BJ (cell line): ENCODE data around the gene SPATA20. TPM values are rescaled to one million over a fixed set of nuclear protein-coding genes. Genes with fewer than 3 reads are reported as not detected.

Experiments used
- CTCF ChIA-PET: fragments of 350-600 bp; formaldehyde crosslinking; extraction: SDS; loops from one replicate; lab custom pipeline; 2021; ENCODE audit warnings: antibody characterized with exemption, inconsistent platforms; lab: Yijun Ruan, JAX
- POLR2A ChIA-PET: fragments of 300-600 bp; sonication (Branson Sonifier 250); formaldehyde crosslinking; extraction: SDS; loops from one replicate; lab custom pipeline; 2021; ENCODE audit warnings: antibody characterized with exemption; lab: Charles Lee
- DNase-seq: peaks from one replicate; pipeline ENCODE4 v3.0.0-alpha.2; 2011; ENCODE audit warnings: low read depth
- H3K27me3 ChIP-seq: 2 replicates; pipeline ENCODE4 v1.6.0; 2011; ENCODE audit warnings: low read length; ENCODE audit not compliant: control insufficient read depth, insufficient read depth
- H3K36me3 ChIP-seq: 2 replicates; pipeline ENCODE4 v1.5.1; 2011; ENCODE audit warnings: low read length; ENCODE audit not compliant: control insufficient read depth, insufficient read depth
- H3K4me3 ChIP-seq: 2 replicates; pipeline ENCODE4 v1.5.1; 2011; ENCODE audit warnings: low read depth, mild to moderate bottlenecking, control low read depth, low read length
- CTCF ChIP-seq: IDR thresholded peaks from 2 replicates; pipeline ENCODE4 v1.5.1; 2011; ENCODE audit warnings: low read depth, mild to moderate bottlenecking, control low read depth, inconsistent platforms, low read length, moderate library complexity; ENCODE audit not compliant: insufficient read depth
- polyA plus RNA-seq: library from polyadenylated mRNA; depleted of rRNA; stranded (reverse); fragments of >200 nt; gene quantifications from 2 replicates; pipeline ENCODE4 v1.2.3, GENCODE V29; 2011

SPATA20 gene
- polyA plus RNA-seq, 1 experiment, result 46.4 TPM

DNA sequence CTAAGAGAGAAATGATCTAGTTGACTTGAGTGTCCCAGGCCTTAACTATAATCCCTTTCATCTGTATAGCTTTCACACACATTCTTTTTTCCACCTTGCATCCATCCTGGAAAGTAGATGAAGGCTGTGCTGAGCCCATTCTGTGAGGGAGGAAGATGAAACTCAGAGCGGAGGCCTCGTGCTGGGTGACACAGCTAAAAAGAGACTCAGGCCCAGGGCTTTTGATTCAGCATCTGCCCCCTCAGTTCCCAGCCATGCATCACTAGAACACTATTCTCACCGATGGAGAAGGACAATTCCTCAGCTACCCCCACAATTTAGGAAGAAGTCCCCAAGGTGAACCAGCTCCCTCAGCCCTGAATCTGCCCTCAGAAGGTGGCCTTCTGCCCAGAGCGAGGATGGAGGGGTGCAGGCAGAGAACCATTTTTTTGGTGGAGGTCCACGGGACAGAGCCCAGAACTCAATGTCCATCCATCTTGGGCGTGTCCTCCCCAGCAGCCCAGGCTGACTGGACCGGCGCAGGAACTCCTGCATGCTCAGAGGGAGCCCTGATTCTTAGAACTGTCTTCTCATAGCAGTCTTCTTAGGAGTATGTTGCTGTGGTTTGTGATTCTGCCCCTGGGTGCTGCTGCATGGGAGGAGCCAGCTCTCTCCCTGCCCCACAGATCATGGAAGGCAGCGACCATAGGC lies 44.5 kb upstream of the SPATA20 start:
- no peak for DNase-seq
- Histone ChIP-seq H3K4me3 (no peak overlapping the region), H3K36me3 (no peaks in the 10 kb centered on the region), H3K27me3 (no peaks in the 10 kb centered on the region)
- ChIA-PET POLR2A (no interaction called here), CTCF (interaction anchor here (1.2 to 3.2 kb wide), 7 partner anchors 9 to 365 kb away, joined by 3 to 22 read pairs (median 7); partner anchors contain the start of gene SPATA20)
- no peak for TF ChIP-seq CTCF

DNA sequence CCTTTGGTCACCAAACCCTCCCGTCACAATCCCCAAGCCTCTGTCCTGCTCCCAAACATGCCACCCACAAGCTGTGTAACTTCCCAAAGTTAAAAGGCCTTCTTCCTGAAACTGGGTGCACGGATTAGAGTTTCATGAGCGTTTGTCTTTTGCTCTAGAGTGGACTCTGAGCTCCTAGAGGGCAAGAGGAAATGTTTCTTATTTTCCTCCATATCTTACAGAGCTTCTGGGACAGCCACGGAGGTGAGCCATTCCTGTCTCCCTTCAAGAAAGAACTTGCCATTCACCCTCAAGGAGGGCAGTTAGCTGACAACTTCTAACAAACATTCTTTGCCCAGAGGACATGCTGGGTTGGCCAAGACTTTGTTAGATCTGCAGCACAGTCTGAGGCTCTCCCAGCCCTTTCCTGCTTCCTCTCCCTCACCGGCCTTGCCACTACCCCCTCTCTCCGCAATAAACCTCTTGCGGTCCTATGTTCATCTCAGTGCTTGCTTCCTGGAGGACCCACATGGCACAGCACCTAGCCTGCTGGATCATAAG lies 41.3 kb upstream of the SPATA20 start:
- DNase-seq, result no peak
- H3K36me3 ChIP-seq, result no peaks in the 10 kb centered on the region
- H3K4me3 ChIP-seq, result no peak overlapping the region
- TF ChIP-seq CTCF, result no peak
- no peaks in the 10 kb centered on the region for H3K27me3 ChIP-seq
- POLR2A ChIA-PET, result no interaction called here
- CTCF ChIA-PET, result interaction anchor here (0.7 to 2.1 kb wide), 6 partner anchors 11 to 34 kb away, joined by 3 to 9 read pairs (median 5); partner anchors contain the start of gene RSAD1

GRCh38 chr17:50506298-50506697 lies 40.7 kb upstream of the SPATA20 start:
- ChIA-PET POLR2A (no interaction called here), CTCF (interaction anchor here (1.0 to 2.0 kb wide), 5 partner anchors 23 to 120 kb away, joined by 3 to 9 read pairs (median 4); partner anchors contain the start of gene RSAD1)
- no peaks in the 10 kb centered on the region for H3K36me3 ChIP-seq
- DNase-seq, result no peak
- H3K27me3 ChIP-seq, result no peaks in the 10 kb centered on the region
- no peak for TF ChIP-seq CTCF
- H3K4me3 ChIP-seq, result no peak overlapping the region

DNA sequence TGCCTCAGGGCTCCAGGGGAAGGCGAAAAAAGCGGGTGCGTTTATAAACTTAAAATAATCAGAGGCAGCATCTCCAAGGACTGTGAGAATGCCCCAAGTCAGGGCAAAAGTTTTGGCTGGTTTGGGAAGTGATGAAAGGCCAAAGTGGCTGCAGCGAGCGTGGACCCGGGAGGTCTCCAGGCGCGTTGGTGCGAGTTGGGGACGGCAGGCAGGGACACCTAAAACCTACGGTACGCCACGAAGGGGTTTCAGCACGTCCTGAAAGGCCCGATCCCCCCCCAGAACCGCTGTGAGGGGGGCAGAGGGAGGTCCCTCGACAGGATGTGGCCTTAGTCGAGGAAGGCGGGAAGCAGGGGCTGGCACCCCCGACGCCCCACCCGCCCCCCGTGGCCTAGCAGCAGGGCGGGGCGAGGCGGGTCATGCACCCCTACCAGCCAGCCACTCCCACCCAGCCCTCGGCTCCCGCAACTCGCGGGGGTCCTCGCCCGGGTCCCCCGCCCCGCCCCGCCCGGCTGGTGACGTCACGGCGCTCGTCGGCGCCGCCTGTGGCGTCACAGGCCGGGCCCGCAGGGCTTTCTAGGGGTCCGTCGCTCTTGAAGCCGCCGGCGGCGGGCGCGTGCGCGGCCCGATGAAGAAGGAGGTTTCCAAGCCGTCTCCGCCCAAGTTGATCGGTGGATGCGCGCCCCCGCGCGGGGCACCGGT lies 39.0 kb upstream of the SPATA20 start, which contains the start of gene MYCBPAP:
MYCBPAP (plus strand) TSS at position 569 of the 702 bp plus-strand sequence. CDS start 236 bp downstream, outside the sequence.
- peak within 1 kb of the TSS; percentile 49 for H3K4me3 ChIP-seq
- DNase-seq, result no peak
- no peaks in the 10 kb centered on the region for H3K36me3 ChIP-seq
- TF ChIP-seq CTCF, result peak; percentile 33; the same call in 1 of the 2 replicates
- H3K27me3 ChIP-seq, result no peaks in the 10 kb centered on the region
- POLR2A ChIA-PET, result no interaction called here
- CTCF ChIA-PET, result interaction anchor here (0.9 kb wide), 1 partner anchor 118 kb away, joined by 3 read pairs; no protein-coding TSS in a partner anchor
